ENCODE measurements around the gene FLOT2.
A peak's percentile ranks its signal among the peaks of the same experiment; 100 is the strongest.
"Not testable (repeated sequence)": the region's sequence is repeated elsewhere in the genome, so short reads cannot be mapped to it uniquely, and the experiment has no call there.

The FLOT2 gene

DNA sequence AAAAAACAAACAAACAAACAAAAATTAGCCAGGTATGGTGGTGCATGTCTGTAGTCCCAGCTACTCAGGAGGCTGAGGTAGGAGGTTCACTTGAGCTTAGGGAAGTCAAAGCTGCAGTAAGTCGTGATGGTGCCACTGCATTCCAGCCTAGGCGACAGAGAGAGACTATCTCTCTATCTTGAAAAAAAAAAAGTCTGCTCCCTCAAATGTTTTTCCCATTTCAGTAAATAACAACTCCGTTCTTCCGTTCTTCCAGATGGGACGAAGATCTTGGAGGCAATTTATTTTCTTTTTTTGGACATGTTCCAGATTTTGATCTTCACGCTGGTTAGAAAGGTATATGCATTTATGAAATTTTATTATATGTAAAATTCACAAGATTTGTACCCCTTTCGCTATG, 23.7 kb downstream of the FLOT2 start:
- no peak for DNase-seq (ENCODE audit: low spot score)

- DNase-seq (ENCODE audit: low spot score), result no peak
These were observed 26.4 kb downstream of the FLOT2 start for GRCh38 chr17:28871056-28871579.

GRCh38 chr17:28867276-28867675, 30.3 kb downstream of the FLOT2 start:
- DNase-seq (ENCODE audit: low spot score), result no peak

- DNase-seq (ENCODE audit: low spot score), result no peak
These were observed 31.4 kb downstream of the FLOT2 start for GRCh38 chr17:28865946-28866752.

- no peak for DNase-seq (ENCODE audit: low spot score)
These were observed 32.3 kb downstream of the FLOT2 start for GRCh38 chr17:28864991-28865849.

- DNase-seq (ENCODE audit: low spot score), result no peak
These were observed 33.6 kb downstream of the FLOT2 start for GRCh38 chr17:28863953-28864352.

- DNase-seq (ENCODE audit: low spot score), result no peak
These were observed 35.0 kb downstream of the FLOT2 start for GRCh38 chr17:28862561-28862960.

- DNase-seq (ENCODE audit: low spot score), result no peak
These were observed 35.9 kb downstream of the FLOT2 start for GRCh38 chr17:28861393-28862203.

- no peak for DNase-seq (ENCODE audit: low spot score)
These were observed 37.1 kb downstream of the FLOT2 start for GRCh38 chr17:28860363-28860808.

GRCh38 chr17:28858801-28859355, 38.7 kb downstream of the FLOT2 start:
- DNase-seq (ENCODE audit: low spot score), result no peak

GRCh38 chr17:28857905-28858800, 39.4 kb downstream of the FLOT2 start:
- no peak for DNase-seq (ENCODE audit: low spot score)

DNA sequence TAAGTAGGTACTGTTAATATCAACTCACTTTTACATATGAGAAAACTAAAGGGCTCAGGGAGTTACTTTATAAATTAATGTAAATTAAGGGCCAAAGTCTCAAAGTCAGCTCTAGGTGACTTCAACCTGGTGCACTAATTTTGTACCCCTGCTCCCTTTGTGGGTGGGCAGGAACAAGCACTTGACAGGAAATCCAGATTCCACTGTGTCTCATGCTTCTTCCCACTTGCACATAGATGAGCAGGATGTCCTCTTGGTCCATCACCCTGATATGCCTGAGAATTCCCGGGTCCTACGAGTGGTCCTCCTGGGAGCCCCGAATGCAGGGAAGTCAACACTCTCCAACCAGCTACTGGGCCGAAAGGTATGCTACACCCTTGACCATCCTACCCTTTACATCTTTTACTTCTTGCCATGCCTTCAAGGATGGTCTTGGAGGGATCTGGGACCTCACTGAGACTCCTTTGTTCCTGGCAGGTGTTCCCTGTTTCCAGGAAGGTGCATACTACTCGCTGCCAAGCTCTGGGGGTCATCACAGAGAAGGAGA, 41.4 kb downstream of the FLOT2 start:
- DNase-seq (ENCODE audit: low spot score), result no peak

DNA sequence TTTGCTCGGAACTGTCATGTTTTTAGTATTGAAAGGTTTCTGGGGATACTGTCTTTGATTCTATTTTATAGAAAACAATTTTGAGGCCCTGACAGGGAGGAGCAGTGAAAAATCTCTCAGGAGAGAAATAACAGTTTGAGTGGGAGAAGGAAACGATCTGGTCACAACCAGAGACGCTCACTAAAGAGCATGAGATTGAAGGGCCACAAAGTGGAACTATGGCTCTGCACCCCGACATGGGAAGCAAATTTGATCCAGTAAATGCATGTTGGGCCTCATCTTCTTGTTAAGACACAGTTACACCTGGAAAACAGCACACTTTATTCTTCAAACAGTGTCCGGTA, 42.2 kb downstream of the FLOT2 start:
- DNase-seq (ENCODE audit: low spot score), result no peak

DNA sequence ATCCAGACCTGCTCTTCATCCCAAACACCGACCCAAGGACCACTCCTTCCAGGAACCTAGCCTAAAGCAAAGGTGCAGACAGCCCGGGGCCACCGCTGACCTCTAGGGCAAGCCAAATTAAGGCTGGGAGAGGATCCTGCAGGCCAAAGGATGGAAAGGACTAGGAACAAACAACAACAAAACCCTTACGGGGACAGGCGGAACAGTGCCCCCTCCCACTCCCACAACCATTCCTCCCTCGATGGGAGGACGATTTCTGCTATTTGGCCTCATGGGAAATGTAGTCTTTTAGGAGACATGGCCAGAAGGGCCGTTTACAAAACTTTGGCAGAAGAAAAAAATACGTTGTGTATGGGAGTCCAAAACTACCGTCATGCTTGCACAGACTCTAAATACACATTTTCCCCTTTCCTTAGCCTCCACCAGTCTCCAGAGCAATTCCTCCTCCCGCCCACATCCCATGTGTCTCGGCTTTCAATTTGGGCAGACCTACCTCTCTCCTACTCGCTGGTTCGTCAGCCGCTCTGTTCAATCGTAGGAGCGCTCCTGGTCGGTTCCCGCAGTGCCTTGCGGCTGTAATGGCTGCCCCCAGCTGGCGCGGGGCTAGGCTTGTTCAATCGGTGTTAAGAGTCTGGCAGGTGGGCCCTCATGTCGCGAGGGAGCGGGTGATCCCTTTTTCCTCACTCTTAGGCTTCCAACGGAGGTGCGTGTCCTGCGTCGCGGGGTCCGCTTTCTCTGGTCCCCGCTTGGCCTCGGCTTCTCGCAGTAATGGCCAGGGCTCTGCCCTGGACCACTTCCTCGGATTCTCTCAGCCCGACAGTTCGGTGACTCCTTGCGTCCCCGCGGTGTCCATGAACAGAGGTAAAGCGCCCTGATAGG, 42.8 kb downstream of the FLOT2 start, which contains the start of gene ERAL1:
TSS of gene ERAL1 (plus strand) at position 560 of the 879 bp plus-strand sequence. CDS start at position 579, 19 bp downstream.
- DNase-seq (ENCODE audit: low spot score), result peak; percentile 81

DNA sequence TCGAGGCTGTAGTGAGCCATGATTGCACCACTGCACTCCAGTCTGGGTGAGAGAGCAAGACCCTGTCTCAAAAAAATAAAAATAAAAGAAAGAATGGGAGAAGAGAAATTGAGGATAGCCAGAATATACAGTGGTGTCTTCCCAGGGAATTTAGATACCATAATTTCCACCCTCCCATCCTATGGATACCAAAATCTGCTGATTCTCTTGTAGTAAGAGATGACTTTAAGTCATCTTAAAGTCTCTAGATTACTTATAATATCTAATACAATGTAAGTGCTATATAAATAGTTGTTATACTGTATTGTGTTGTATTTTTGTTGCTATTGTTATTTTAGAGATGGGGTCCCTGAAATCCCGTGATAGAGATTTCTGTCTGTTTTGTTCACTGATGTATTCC, 44.2 kb downstream of the FLOT2 start:
- no peak for DNase-seq (ENCODE audit: low spot score)

- no peak for DNase-seq (ENCODE audit: low spot score)
These were observed 48.3 kb downstream of the FLOT2 start for GRCh38 chr17:28849281-28849680.

DNA sequence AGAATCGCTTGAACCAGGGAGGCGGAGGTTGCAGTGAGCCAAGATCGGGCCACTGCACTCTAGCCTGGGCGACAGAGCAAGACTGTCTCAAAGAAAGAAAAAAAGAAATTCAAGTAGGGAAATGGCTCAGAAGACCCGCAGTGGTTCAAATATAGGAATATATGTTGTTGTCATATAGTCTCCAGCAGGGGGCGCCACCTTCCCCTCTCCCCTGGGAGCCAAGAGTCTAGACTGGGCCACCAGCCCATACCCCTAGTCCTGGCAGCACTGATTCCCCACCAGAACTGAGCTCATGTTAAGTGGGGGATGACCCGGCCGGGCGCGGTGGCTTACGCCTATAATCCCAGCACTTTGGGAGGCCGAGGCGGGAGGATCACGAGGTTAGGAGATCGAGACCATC, 48.9 kb downstream of the FLOT2 start:
- DNase-seq (ENCODE audit: low spot score), result not testable (repeated sequence)

DNA sequence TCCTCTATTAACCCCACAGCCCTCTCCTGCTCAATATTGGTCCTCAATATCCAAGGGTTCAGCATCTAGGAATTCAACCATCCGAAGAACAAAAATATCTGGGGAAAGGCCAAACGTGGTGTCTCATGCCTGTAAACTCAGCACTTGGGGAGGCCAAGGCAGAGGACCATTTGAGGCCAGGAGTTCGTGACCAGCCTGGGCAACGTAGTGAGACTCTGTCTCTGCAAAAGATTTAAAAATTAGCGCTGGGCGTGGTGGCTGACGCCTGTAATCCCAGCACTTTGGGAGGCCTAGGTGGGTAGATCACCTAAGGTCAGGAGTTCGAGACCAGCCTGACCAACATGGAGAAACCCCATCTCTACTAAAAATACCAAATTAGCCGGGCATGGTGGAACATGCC, 50.8 kb downstream of the FLOT2 start:
- not testable (repeated sequence) for DNase-seq (ENCODE audit: low spot score)

DNA sequence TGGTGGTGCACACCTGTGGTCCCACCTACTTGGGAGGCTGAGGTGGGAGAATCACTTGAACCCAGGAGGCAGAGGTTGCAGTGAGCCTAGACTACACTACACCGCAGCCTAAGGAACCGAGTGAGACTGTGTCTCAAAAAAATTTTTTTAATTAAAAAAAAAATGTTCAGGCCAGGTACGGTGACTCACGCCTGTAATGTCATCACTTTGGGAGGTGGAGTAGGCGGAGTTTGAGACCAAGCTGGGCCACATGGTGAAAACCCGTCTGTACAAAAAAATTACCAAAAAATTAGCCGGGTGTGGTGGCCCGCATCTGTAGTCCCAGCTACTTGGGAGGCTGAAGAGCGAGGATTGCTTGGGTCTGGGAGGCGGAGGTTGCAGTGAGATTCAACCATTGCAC, 51.3 kb downstream of the FLOT2 start:
- no peak for DNase-seq (ENCODE audit: low spot score)

Measured in SW480 (cell line).